ENCODE results near the gene STARD13.

GRCh38 chr13:33326246-33326645, 40.7 kb upstream of the STARD13 start:
- TF ChIP-seq CTCF (optimal IDR thresholded peaks at IDR 0.05 in 1 of 3, IDR thresholded peaks at IDR 0.05 in 1 of 3, conservative IDR thresholded peaks at IDR 0.05 in 1 of 3; ENCODE audit: extremely low read depth in 1 of 3, insufficient read depth in 2 of 3, low read length in 3 of 3) (no peak), EZH2 (IDR thresholded peaks at IDR 0.05; ENCODE audit: low read length) (no peak)
